ENCODE data around the gene AUTS2.

AUTS2 gene

DNA sequence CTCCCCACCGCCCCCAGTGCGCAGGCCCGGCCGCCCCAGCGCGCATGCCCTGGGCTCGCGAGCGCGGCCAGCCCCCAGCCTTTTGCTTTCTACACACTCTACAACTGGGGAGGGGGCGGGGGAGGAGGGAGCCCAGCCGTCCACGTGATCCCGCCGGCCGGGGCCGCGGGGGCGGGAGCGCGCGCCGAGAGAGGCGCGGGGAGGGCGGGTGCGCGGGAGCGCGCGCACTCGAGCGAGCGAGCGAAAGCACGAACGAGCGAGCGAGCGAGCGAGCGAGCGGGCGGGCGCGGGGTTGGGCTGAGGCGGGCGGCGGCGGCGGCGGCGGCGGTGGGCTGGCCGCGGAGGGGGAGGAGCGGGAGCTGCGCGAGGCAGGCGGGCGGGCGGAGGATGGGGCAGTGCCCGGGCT, at the start of gene AUTS2:
AUTS2 (plus strand) TSS at position 395 of the 406 bp plus-strand sequence. CDS start 1,179 bp downstream, outside the sequence.
- no peak for DNase-seq (ENCODE audit: low read depth)

DNA sequence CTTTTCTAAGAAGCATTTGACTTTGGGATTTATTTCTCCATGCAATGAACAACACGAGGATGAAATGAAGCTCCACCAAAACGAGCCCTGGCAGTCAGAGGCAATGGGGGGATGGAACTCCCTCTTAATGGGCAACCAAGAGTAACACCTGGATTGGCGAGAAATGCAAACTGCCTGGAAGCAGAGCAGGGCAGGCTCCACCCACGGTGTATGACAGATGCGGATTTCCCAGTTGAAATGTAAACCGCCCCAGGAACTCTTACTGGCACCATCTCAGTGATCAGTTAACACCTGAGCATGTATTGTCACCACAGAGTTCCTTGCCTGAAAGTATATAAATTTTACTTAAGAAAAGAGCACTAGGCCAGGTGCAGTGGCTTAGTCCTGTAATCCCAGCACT, 47.3 kb upstream of the AUTS2 start:
- DNase-seq (ENCODE audit: low read depth), result no peak

DNA sequence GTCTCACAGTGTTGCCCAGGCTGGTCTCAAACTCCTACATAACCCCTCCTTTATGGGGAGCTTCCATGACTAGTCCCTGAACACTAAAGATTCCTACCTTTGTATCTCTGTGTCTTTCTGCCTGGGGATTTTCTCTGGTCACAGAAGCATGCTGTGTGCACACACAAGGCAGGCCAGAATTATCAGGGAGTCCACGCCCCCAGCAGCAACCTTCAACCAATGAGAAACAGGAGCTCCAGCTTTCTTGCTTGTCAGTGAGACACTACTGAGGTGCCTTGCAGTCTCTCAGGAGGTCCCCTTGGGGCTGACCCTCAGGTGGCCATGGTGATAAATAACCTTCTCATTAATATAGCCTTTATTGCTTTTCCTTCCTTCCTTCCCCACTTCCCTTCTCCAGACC, 45.1 kb upstream of the AUTS2 start:
- DNase-seq (ENCODE audit: low read depth), result no peak

DNA sequence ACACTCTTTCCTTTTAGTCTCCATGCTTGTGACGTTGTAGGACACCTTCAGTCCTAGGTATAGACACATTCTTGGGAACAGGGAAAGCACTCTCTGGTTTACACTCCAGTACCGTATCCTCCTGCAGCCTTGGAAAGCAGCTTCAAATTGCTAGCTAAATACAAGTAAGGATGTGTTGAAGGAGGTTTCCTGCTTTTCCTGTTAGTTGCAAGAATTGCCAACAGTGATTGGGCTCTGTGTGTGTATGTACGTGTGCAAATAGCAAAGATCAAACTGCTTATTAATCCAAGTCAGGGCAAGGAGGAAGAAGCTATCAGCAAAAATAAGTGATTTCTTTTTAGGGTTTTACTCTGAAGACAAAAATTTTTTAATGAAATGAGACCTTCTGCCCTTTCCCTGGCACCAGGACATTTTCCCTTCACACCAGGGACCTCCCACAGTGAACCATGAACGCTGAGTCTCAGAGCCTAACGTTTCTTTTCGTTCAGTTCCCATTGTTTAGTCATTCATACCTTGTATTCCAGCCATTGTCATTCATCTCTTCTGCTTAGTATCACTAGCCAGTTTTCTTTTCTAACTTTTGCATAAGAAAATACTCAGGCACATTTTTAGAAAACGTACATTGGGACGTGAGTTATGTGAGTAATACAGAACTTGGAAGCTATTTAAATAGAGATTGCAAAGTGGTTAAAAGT, 36.9 kb upstream of the AUTS2 start:
- no peak for DNase-seq (ENCODE audit: low read depth)

GRCh38 chr7:69564454-69565417, 33.5 kb upstream of the AUTS2 start:
- DNase-seq (ENCODE audit: low read depth), result no peak

GRCh38 chr7:69567800-69568199, 30.5 kb upstream of the AUTS2 start:
- no peak for DNase-seq (ENCODE audit: low read depth)

- DNase-seq (ENCODE audit: low read depth), result no peak
These were observed 30.0 kb upstream of the AUTS2 start for GRCh38 chr7:69568266-69568665.

GRCh38 chr7:69575651-69576050, 22.6 kb upstream of the AUTS2 start:
- no peak for DNase-seq (ENCODE audit: low read depth)

- DNase-seq (ENCODE audit: low read depth), result no peak
These were observed 21.1 kb upstream of the AUTS2 start for GRCh38 chr7:69577221-69577620.

DNA sequence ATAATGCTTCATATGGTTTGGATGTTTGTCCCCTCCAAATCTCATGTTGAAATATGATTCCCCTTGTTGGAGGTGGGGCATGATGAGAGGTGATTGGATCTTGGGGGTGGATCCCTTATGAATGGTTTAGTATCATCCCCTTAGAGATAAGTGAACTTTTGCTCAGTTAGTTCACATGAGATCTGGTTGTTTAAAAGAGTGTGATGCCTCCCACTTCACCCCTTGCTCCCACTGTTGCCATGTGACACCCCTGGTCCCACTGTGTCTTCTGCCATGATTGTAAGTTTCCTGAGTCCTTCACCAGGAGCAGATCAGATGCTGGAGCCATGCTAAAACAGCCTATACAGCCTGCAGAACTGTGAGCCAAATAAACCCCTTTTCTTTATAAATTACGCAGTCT, 13.1 kb upstream of the AUTS2 start:
- DNase-seq (ENCODE audit: low read depth), result no peak

- DNase-seq (ENCODE audit: low read depth), result no peak
These were observed 12.0 kb upstream of the AUTS2 start for GRCh38 chr7:69586321-69586720.

GRCh38 chr7:69588773-69589172, 9.5 kb upstream of the AUTS2 start:
- no peak for DNase-seq (ENCODE audit: low read depth)

- DNase-seq (ENCODE audit: low read depth), result no peak
These were observed 6.5 kb upstream of the AUTS2 start for GRCh38 chr7:69591805-69592204.

DNA sequence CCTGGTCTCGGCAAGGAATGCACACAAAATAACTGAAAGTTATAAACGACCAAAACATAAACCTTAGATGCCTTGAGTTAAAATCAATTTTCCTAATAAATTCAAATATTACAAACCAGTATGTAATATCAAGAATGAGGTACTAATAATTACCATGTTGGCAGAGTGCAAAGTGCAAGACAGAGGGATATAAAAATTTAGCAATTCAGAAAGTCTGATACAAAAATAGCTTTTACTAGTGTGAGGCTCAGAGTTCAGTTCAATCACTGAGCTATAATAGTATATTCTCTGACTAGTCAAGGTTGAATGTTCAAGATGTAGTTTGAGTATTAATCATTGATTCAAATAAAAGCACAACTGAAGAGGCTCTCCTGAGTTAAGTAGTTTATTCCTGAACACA, 4.8 kb upstream of the AUTS2 start:
- DNase-seq (ENCODE audit: low read depth), result no peak

DNA sequence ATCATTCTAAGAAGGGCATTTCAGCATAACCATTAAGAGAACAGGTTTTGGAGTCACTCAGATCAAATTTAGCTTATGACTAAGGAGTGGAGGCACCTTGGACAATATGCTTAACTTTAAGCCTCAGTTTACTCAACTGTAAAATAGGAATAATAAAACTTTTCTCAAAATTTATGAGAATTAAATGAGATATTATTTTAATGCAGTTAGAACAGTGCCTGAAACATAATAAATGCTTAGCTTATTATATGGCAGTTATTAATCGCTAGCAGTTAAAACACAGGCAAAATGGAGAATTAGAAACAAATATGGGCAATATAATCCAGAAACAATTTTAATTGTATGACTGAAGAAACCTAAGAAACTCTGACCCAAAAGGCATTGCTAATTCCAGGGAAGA, 2.9 kb upstream of the AUTS2 start:
- DNase-seq (ENCODE audit: low read depth), result no peak

GRCh38 chr7:69596056-69596455, 2.2 kb upstream of the AUTS2 start:
- no peak for DNase-seq (ENCODE audit: low read depth)

- DNase-seq (ENCODE audit: low read depth), result no peak
These were observed 1.5 kb upstream of the AUTS2 start for GRCh38 chr7:69596723-69597277.

- no peak for DNase-seq (ENCODE audit: low read depth)
These were observed 798 bp upstream of the AUTS2 start for GRCh38 chr7:69597278-69598076.

- DNase-seq (ENCODE audit: low read depth), result no peak
These were observed 411 bp downstream of the AUTS2 start for GRCh38 chr7:69598487-69599285.

- no peak for DNase-seq (ENCODE audit: low read depth)
These were observed 1.1 kb downstream of the AUTS2 start for GRCh38 chr7:69599286-69599954.

Measured in HS-5 (cell line).